Stimulated activated CD4-positive, alpha-beta T cell treated with anti-CD3 and anti-CD28 coated beads, TNF-alpha, amount 100 ng/mL, for 48 hours (primary cell): ENCODE data around the gene CFAP107.

Experiments used
- DNase-seq, 3 donors: peaks; one replicate each; pipeline ENCODE4 v3.0.0-alpha.2; 2020; ENCODE audit warnings: low read depth in 3 of 3

Gene CFAP107

GRCh38 chr1:12741946-12742345 is 4.1 kb upstream of the CFAP107 start:
- DNase-seq = no peak

DNA sequence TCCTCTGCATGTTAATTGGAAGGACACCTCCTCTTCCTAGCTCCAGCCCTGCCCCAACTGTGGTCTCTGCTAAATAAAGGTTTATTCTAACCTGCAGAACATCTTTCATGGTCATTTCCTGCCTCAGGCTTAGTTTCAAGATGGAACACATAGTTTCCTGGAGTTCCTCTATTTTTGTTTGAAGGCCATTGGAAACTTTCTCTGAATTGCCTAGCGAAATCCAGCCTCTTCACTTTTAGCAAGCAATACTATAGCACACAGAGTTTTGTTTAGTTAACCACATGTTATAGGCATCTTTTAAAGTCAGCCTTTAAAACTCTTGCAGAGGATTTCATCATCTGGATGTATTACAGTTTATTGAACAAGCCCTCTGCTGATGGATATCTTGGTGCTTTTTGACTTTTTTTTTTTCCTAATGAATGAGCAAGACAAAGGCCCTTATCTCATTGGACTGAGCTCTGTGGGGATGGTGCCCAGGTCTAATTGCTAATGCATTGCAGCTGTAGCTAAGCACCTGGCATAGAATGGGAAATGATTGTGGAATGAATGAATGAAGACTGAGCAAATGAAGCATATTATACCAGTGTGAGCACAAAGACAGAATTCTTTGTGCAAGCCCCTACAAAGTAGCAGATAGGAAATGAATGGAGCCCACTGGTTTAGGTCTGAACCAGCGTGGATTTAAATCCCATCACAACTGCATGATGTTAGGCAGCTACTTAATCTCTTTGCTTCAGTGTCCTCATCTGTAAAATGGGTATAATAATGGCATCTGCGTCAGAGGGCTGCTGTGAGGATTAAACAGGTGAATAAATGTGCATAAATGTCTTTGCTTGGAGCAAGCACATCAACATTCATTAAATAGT is 641 bp upstream of the CFAP107 start:
- DNase-seq = no peak

- no peak for DNase-seq
Measured at GRCh38 chr1:12748778-12749355, 2.9 kb downstream of the CFAP107 start.

DNA sequence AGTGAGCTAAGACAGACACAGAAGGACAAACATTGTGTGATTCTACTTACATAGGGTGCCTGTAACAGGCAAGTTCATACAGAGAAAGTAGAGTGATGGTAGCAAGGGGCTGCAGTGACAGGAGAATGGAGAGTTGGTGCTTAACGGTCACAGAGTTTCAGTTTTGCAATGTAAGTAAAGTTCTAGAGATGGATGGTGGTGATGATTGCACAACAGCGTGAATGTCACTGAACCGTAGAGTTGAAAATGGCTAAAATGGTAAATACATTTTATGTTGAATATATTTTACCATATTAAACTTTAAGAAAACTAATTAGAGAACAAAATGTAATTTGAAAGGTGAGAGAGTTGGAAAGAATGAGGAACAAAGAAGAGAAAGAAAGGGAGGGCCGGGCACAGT is 8.7 kb downstream of the CFAP107 start:
- DNase-seq = no peak

DNA sequence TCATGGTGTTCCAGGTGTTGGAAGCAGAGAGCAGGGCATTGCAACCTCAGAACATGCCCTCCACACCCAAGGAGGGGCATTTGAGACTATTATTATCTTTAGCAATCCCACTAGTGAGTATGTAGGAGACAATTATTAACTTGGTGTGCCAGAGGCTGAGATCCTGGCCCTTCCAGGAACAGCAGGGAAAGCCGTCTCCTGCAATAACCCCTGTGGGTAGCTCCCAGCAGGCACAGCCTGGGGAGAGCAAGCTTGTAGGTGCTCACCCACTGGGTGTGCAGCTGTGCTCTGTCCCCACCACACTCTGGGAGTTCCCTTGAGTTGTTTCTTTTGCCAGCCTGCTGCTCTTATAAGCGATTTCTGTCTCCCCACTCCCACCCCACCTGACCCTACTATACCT is 10.3 kb downstream of the CFAP107 start:
- no peak for DNase-seq

DNA sequence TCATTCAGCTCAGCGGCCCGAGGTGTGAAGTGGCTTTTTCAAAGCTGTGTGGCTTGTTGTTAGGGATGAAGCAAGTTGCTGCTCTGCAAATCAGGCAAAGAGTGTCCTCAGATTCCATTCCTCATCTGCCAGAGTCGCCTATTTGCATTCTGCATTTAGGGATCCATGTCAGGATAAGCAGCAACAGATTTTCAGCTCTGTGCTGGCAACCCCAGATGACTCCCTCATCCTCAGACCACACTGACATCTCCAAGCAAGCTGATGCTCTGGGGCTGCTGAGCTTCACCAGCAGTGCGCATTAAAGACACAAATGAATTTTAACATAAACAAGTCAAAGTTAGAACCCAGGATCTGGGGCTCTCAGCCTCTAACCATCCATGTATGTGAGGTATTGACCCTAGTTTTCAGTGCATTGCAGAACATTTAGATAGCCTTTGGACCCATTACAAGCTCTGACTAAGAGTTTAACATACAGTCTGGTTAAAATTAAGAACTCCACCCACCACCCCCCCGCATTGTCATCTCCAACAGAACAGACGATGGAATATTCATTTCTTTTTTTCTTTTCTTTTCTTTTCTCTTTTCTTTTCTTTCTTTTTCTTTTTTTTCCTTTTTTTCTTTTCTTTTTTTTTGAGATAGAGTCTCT is 10.9 kb downstream of the CFAP107 start:
- DNase-seq = no peak

- DNase-seq = no peak
Measured at GRCh38 chr1:12757836-12758235, 11.8 kb downstream of the CFAP107 start.

DNA sequence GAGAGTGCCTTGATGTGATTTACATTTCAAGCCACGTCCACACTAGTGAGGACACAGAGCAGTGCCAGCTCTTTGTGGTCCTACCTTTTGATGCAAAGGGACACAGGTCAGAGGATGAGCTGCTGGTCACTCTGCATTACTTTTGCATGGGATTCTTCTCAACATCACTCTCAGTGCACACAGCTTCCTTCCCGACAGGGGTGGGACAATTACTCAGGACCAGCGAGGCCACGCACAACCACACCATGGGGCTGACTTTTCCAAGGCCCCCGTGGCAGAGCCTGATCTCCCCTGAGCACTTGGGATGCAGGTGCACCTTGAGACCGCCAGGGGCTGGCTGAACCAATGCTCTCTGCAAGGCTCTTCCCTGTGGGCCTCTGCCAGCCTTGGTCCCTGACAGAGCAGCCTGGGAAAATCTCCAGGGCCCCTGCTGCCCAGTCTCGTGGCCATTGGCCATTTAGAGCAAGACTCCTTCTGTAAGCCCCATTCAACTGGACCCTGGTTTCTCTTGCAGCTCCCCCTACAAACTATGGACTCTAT is 14.3 kb downstream of the CFAP107 start:
- DNase-seq = no peak

DNA sequence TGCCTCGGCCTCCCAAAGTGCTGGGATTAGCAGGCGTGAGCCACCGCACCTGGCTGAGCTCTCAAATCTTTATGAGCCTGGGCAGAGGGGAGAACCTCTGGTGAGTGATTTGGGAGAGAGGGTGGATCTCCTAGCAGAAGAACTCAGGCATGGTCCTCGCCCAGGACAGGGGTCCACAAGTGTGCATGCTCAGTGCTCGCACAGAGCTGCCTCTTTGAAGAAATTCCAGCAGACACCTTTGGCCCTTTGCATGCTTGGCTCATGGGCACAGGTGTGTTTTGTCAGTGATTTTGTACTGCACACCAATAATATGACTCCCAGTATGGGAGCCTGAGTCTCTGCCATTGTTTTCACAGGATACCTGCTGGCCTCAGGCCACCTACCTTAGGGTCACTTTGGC is 15.8 kb downstream of the CFAP107 start:
- DNase-seq = no peak

GRCh38 chr1:12762766-12763165 is 16.8 kb downstream of the CFAP107 start:
- no peak for DNase-seq

DNA sequence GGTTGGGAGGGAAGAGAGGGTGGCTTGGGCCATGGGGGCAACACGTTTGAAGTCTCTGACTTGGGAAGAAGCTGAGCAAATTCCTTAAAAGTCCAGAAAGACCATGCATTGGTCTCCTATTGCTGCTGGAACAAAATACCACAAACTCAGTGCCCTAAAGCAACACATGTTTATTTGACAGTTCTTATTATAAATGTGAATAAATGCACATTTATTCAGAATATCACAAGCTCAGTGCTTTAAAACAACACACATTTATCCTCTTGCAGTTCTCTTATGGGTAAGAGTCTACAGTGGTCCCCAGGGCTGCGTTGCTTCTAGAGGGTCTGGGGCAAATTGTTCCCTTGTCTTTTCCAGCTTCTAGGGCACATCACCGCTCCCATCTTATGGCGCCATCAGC is 17.5 kb downstream of the CFAP107 start:
- no peak for DNase-seq

- DNase-seq = no peak
Measured at GRCh38 chr1:12764016-12764415, 18.0 kb downstream of the CFAP107 start.

DNA sequence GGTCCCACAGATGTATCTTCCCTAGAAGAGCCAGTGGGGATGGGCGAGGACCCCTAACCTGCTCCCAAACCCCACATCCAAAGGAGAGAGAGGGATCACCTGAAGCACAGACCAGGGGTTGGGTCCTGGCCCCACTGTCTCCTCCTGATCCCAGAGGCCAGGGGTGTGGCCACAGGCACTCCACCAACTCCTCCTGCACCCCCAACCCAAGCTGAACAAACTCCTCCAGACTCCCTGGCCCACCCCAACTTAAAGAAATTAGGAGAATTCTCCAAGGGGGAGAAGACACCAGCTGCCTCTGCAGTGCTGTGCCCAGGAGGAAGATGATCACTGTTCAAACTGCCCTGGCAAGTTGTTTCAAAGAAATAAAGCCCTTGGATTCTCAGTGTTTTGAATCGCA is 23.0 kb downstream of the CFAP107 start:
- DNase-seq = no peak

DNA sequence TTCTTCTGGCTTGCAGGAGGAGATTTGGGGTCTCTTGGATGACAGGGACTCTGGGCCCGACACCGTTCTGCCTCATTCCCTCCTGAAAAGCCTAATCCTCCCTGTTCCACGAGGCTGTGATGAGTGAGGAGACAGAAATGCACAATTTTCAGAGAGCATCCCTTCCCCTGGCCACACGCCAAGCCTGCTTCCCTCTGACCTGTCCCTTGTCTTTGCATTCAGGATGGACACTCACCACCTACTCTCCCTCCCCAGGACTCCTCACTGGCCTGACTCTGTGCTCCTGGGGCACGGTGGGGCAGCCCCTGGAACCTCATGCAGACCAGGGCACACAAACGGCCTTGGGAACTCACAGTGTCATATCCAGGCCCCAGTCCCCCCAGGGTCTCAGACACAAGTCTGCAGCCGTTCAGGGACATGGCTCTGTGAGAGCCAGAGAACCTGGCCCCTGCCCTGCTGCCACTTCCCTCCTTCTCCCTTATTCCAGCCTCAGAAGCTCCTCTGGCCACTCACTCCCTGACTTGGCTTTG is 24.0 kb downstream of the CFAP107 start:
- no peak for DNase-seq

DNA sequence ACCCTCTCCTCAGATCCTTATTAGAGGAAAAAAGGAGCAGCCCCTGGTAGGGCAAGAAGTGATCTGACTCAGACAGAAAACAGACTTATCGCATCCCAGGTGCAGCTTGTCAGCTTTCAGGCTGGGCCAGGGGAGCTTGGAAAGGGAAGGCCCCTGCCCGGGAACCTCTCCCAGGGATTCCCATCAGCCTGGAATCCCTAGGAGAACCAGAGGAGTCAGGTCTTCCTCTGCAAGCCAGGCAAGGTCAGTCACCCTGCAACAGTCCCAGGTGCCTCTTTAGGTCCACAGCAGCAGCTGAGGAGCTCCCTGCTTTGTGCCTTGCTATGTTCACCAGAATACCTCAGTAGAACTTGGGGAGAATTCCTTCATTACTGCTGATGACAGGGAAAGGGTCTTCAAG is 24.6 kb downstream of the CFAP107 start:
- no peak for DNase-seq

DNA sequence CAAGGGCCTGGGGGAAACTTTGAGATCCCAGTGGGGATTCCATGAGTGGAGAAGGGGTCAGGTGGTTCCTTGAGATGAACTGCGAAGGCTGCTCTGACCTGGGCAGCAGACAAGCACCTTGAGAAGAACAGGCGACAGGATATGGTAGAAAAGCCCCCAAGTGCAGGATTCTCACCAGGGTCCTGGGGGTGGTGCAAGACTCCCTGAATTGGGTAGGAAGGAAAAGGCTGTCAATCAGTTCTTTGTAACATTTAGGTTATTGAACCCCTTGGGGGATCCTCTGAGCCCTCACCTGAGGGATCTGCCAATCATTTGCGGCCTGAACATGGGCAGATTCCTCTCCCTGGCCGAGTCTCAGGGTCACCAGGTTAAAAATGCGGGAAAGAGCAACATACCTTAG is 25.2 kb downstream of the CFAP107 start:
- DNase-seq = no peak

DNA sequence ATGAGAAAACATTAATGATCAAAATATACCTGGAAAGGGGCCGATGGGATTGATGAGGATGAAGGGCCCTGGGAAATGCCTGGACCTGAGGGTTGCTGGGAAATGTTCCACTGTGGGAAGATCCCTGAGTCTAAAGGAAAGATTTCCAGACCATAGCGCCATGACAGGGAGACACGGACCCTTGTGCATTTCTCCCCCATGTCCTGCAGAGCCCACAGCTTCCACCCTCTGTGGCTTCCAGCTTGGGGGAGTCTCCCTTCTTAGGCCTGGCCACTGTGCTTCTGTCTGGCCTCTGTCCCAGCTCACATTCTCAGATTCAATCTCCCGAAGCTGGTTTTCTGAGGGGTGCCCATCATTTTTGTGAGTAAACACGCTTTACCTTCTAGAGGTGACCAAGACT is 26.5 kb downstream of the CFAP107 start:
- DNase-seq = no peak

DNA sequence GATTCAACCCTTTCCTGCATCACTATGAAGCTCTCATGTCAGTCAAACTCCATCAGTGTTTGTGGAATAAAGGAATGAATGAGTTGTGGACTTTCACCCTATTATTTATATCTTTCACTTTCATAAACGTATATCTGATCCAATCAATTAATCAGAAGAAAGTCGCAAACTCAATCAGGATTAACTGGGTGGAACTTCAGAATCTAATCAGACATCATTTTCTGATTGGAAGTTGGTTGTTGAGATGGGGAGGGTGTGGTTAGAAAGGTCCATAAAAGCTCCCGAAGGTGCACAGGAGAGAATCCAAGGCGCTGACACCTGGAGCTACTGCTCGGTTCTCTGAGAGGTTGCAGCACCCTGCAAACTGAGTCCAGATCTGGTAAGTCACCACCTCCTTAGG is 27.4 kb downstream of the CFAP107 start, which contains the start of gene PRAMEF12:
Gene PRAMEF12 (plus strand): TSS at position 301 of the 400 bp plus-strand sequence. CDS start 1,130 bp downstream, outside the sequence.
- no peak for DNase-seq

GRCh38 chr1:12774801-12775345 is 28.9 kb downstream of the CFAP107 start:
- DNase-seq = no peak

DNA sequence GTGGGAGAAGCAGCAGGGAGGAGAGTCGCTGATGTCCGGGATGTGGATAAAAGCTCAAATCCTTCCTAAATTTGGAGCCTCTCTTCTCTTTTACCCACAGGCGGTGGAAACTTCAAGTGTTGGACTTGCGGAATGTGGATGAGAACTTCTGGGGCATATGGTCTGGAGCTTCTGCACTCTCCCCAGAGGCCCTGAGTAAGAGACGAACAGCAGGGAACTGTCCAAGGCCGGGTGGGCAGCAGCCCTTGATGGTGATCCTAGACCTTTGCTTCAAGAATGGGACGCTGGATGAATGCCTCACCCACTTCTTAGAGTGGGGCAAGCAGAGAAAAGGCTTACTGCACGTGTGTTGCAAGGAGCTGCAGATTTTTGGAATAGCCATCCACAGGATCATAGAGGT is 29.4 kb downstream of the CFAP107 start:
- DNase-seq = no peak

GRCh38 chr1:12776801-12777557 is 31.0 kb downstream of the CFAP107 start:
- DNase-seq = no peak
